HG03064 (cell line): ENCODE results near the gene NR2F2.
"Not testable (repeated sequence)": the region's sequence is repeated elsewhere in the genome, so short reads cannot be mapped to it uniquely, and the experiment has no call there.

ENCODE experiments used
- ATAC-seq: cut with Tn5 transposase; IDR thresholded peaks from one replicate; pipeline ENCODE4 v1.9.1; 2021; ENCODE audit warnings: low read depth; ENCODE audit not compliant: unreplicated experiment

Gene NR2F2

GRCh38 chr15:96365781-96366525 is 35.5 kb downstream of the NR2F2 start:
- no peak for ATAC-seq

GRCh38 chr15:96366526-96366877 is 36.0 kb downstream of the NR2F2 start:
- no peak for ATAC-seq

GRCh38 chr15:96367311-96368200 is 37.1 kb downstream of the NR2F2 start:
- no peak for ATAC-seq

GRCh38 chr15:96369351-96369750 is 38.9 kb downstream of the NR2F2 start:
- no peak for ATAC-seq

- ATAC-seq, result no peak
These were observed 39.5 kb downstream of the NR2F2 start for GRCh38 chr15:96369825-96370621.

- no peak for ATAC-seq
These were observed 42.1 kb downstream of the NR2F2 start for GRCh38 chr15:96372554-96372953.

- no peak for ATAC-seq
These were observed 44.0 kb downstream of the NR2F2 start for GRCh38 chr15:96374499-96374898.

GRCh38 chr15:96379592-96379991 is 49.1 kb downstream of the NR2F2 start:
- not testable (repeated sequence) for ATAC-seq

GRCh38 chr15:96381463-96381862 is 51.0 kb downstream of the NR2F2 start:
- no peak for ATAC-seq

GRCh38 chr15:96385195-96385594 is 54.7 kb downstream of the NR2F2 start:
- ATAC-seq, result no peak

- ATAC-seq, result no peak
These were observed 58.2 kb downstream of the NR2F2 start for GRCh38 chr15:96388673-96389072.
